NB4 (cell line): ENCODE data around the gene SLIT1.

ENCODE experiments used
- POLR2A ChIP-seq: IDR thresholded peaks from 2 replicates; pipeline ENCODE4 v1.6.1; 2011; ENCODE audit warnings: mild to moderate bottlenecking; ENCODE audit not compliant: insufficient read length; ENCODE audit errors: extremely low read depth
- TF ChIP-seq, protein P1 (sequence below): IDR thresholded peaks from one replicate; pipeline ENCODE4 v1.5.1; 2012; ENCODE audit warnings: low read depth, low read length
- TF ChIP-seq, protein P2 (sequence below): IDR thresholded peaks from 2 replicates; pipeline ENCODE4 v1.6.1; 2011; ENCODE audit warnings: low read depth, low read length

DNA sequence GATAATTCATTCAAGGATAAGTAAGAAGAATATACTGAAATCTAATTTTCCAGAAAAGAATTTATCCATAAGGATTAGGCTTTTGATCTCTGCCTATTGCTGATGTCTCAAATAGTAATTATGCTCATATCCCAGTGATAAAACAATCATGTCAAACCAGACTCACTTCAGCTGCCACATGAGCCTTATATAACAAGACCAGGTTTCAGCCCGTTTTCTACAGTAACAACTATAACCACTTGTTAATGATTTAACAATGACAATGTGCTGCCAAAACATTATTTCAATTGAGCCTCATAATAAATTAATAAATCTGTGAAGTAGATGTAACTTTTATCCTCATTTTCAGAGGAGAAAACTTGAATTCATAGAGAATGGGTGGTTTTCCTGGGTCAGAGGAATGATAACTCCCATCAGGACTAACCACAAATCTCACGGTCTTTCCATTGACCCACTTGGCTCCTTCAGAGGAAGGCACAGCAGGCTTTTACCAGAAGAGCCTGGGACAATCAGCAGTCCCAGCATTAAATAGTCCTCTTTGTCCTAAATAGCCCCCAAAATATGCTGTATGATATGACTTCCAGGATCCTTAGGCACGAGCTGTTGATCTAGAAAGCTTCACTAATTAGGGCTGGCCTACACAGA lies 42.5 kb upstream of the SLIT1 start:
- TF ChIP-seq, protein P1, sequence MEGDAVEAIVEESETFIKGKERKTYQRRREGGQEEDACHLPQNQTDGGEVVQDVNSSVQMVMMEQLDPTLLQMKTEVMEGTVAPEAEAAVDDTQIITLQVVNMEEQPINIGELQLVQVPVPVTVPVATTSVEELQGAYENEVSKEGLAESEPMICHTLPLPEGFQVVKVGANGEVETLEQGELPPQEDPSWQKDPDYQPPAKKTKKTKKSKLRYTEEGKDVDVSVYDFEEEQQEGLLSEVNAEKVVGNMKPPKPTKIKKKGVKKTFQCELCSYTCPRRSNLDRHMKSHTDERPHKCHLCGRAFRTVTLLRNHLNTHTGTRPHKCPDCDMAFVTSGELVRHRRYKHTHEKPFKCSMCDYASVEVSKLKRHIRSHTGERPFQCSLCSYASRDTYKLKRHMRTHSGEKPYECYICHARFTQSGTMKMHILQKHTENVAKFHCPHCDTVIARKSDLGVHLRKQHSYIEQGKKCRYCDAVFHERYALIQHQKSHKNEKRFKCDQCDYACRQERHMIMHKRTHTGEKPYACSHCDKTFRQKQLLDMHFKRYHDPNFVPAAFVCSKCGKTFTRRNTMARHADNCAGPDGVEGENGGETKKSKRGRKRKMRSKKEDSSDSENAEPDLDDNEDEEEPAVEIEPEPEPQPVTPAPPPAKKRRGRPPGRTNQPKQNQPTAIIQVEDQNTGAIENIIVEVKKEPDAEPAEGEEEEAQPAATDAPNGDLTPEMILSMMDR: no peak
- no peak for TF ChIP-seq POLR2A
- TF ChIP-seq, protein P2, sequence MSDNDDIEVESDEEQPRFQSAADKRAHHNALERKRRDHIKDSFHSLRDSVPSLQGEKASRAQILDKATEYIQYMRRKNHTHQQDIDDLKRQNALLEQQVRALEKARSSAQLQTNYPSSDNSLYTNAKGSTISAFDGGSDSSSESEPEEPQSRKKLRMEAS: no peak
